Right atrium auricular region (tissue), 2 donors: ENCODE data around the gene ENTHD1. TPM values are rescaled to one million over a fixed set of nuclear protein-coding genes. Genes with fewer than 3 reads are reported as not detected.

Experiments
- DNase-seq: peaks from one replicate; pipeline ENCODE4 v3.0.0-alpha.2; 2019; ENCODE audit warnings: low spot score
- H3K27ac ChIP-seq, 2 donors: fragments of 200-600 bp; sonication (generic); 1 replicate in 1 of 2; 2 replicates in 1 of 2; pipeline ENCODE4 v1.5.1; 2016 to 2019
- H3K27me3 ChIP-seq, 2 donors: fragments of 200-600 bp; sonication (generic); one replicate each; pipeline versions ENCODE4 v1.5.1 to v1.6.0; 2017 to 2019
- H3K36me3 ChIP-seq: fragments of 200-600 bp; sonication (generic); one replicate; pipeline ENCODE4 v1.5.1; 2016
- H3K4me1 ChIP-seq, 2 donors: fragments of 200-600 bp; sonication (generic); one replicate each; pipeline versions ENCODE4 v1.5.1 to v1.6.0; 2017 to 2019
- H3K4me3 ChIP-seq, 2 donors: fragments of 200-600 bp; sonication (generic); 1 replicate in 1 of 2; 2 replicates in 1 of 2; pipeline ENCODE4 v1.5.1; 2017 to 2019; ENCODE audit warnings: mild to moderate bottlenecking in 1 of 2, moderate library complexity in 1 of 2
- H3K9me3 ChIP-seq, 2 donors: fragments of 200-600 bp; sonication (generic); one replicate each; pipeline ENCODE4 v1.5.1; 2019
- total RNA-seq, 2 donors: library from RNA; depleted of rRNA; stranded (reverse); fragments of >200 nt; gene quantifications; one replicate each; pipeline ENCODE4 v1.1.0, GENCODE V29; 2016
- TF ChIP-seq, protein P1 (sequence below), 2 donors: fragments of 200-600 bp; sonication (generic); IDR thresholded peaks; one replicate each; pipeline ENCODE4 v1.5.1; 2019; ENCODE audit warnings: antibody characterized with exemption in 2 of 2

The ENTHD1 gene
- total RNA-seq, 2 donors from 2014 or later: not detected

GRCh38 chr22:39719559-39720450, 173.8 kb downstream of the ENTHD1 start:
- no peak for DNase-seq
- TF ChIP-seq, protein P1, sequence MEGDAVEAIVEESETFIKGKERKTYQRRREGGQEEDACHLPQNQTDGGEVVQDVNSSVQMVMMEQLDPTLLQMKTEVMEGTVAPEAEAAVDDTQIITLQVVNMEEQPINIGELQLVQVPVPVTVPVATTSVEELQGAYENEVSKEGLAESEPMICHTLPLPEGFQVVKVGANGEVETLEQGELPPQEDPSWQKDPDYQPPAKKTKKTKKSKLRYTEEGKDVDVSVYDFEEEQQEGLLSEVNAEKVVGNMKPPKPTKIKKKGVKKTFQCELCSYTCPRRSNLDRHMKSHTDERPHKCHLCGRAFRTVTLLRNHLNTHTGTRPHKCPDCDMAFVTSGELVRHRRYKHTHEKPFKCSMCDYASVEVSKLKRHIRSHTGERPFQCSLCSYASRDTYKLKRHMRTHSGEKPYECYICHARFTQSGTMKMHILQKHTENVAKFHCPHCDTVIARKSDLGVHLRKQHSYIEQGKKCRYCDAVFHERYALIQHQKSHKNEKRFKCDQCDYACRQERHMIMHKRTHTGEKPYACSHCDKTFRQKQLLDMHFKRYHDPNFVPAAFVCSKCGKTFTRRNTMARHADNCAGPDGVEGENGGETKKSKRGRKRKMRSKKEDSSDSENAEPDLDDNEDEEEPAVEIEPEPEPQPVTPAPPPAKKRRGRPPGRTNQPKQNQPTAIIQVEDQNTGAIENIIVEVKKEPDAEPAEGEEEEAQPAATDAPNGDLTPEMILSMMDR (IDR thresholded peaks at IDR 0.05): no peak

GRCh38 chr22:39718921-39719475, 174.6 kb downstream of the ENTHD1 start:
- H3K27ac ChIP-seq: no peak overlapping the region

More at GRCh38 chr22:39719559-39720450, 173.8 kb downstream of the ENTHD1 start:
- Histone ChIP-seq H3K4me1 (no peaks in the 10 kb centered on the region), H3K9me3 (no peaks in the 10 kb centered on the region), H3K4me3 (no peak overlapping the region), H3K27me3 (no peaks in the 10 kb centered on the region), H3K36me3 (no peaks in the 10 kb centered on the region), H3K27ac (no peak overlapping the region)

GRCh38 chr22:39718206-39718605, 175.4 kb downstream of the ENTHD1 start:
- Histone ChIP-seq H3K36me3 (no peaks in the 10 kb centered on the region), H3K9me3 (no peaks in the 10 kb centered on the region), H3K4me1 (no peaks in the 10 kb centered on the region), H3K27me3 (no peaks in the 10 kb centered on the region), H3K4me3 (no peak overlapping the region), H3K27ac (no peak overlapping the region)
- TF ChIP-seq, protein P1 (IDR thresholded peaks at IDR 0.05): no peak
- DNase-seq: no peak

More at GRCh38 chr22:39718921-39719475, 174.6 kb downstream of the ENTHD1 start:
- Histone ChIP-seq H3K4me1 (no peaks in the 10 kb centered on the region), H3K9me3 (no peaks in the 10 kb centered on the region), H3K27me3 (no peaks in the 10 kb centered on the region), H3K36me3 (no peaks in the 10 kb centered on the region), H3K4me3 (no peak overlapping the region)
- TF ChIP-seq, protein P1 (IDR thresholded peaks at IDR 0.05): no peak
- DNase-seq: no peak

DNA sequence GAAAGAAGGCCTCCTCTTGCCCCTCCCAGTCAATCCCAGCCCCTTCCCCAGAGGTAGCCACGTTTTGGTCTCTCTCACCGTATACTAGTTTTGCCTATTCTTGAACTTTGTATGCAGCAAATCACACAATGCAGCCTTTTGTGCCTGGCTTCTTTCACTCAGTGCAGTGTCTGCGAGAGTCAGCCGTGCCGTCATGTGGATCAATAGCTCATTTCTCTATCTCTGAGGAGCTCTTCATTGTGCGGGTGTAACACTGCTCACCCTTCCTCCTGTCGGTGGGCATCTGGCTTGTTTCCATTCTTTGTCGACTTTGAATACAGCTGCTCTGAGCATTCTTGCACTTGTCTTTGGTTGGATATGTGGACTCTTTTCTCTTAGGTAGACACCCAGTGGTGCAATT, 176.5 kb downstream of the ENTHD1 start:
- Histone ChIP-seq H3K27me3 (no peaks in the 10 kb centered on the region), H3K27ac (no peak overlapping the region), H3K36me3 (no peaks in the 10 kb centered on the region), H3K4me3 (no peak overlapping the region), H3K4me1 (no peaks in the 10 kb centered on the region), H3K9me3 (no peaks in the 10 kb centered on the region)
- no peak for DNase-seq
- TF ChIP-seq, protein P1 (IDR thresholded peaks at IDR 0.05): no peak

DNA sequence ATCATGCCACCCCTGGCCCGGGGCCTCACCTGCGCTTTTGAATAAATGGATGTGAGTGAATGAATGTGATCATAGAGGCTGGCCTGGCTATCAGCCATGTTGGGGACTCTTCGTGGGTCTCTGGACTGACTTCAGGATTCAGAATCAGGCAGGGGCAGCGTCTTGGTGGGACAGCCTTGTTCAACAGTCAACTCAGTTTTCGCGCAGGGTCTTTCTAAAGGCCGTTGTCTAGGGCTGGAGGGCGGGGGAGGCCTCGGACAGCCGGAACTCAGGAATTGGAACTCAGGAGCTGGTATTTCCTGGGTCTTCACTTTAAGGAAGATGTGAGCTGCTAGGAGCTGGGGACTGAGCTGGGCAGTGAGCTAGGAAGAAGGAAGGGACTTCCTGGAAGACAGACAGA, 177.0 kb downstream of the ENTHD1 start:
- Histone ChIP-seq H3K4me3 (no peak overlapping the region), H3K9me3 (no peaks in the 10 kb centered on the region), H3K4me1 (no peaks in the 10 kb centered on the region), H3K27me3 (no peaks in the 10 kb centered on the region), H3K36me3 (no peaks in the 10 kb centered on the region), H3K27ac (no peak overlapping the region)
- TF ChIP-seq, protein P1 (IDR thresholded peaks at IDR 0.05): no peak
- no peak for DNase-seq
